Esophagus squamous epithelium (tissue), 4 donors: ENCODE results near the gene METTL25.

ENCODE experiments used
- POLR2A ChIP-seq, 4 donors: fragments of 450-650 bp; IDR thresholded peaks; one replicate each; pipeline ENCODE4 v1.6.1; 2017; ENCODE audit warnings: antibody characterized with exemption in 4 of 4, mild to moderate bottlenecking in 4 of 4, moderate library complexity in 3 of 4
- TF ChIP-seq, protein P1 (sequence below), 6 experiments: fragments of 450-650 bp in 4 of 6; fragments of 200-600 bp in 2 of 6; sonication (generic) in 2 of 6; IDR thresholded peaks; one replicate each; pipeline ENCODE4 v1.5.1; 2016 to 2019; ENCODE audit warnings: antibody characterized with exemption in 6 of 6, mild to moderate bottlenecking in 4 of 6, moderate library complexity in 4 of 6

DNA sequence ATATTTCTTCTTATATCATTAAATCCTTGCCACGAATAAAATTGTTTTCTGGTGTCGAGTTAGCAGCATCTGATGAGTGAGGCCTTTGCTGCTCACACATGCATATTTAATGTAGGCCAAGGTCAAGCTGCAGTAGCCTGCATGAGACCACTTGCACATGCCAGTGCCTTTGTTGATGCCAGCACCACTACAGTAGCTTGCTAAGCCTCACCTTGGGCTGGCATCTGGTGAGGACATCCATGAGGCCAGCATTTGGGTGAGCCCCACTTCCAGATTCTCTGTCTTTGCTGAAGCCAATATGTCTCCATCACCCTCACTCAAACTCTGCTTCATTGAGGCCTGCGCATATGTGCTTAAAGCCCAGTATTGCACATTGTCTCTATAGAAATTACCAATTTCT is 8.2 kb upstream of the METTL25 start:
- TF ChIP-seq POLR2A (IDR thresholded peaks at IDR 0.05): no peak
- TF ChIP-seq, protein P1, sequence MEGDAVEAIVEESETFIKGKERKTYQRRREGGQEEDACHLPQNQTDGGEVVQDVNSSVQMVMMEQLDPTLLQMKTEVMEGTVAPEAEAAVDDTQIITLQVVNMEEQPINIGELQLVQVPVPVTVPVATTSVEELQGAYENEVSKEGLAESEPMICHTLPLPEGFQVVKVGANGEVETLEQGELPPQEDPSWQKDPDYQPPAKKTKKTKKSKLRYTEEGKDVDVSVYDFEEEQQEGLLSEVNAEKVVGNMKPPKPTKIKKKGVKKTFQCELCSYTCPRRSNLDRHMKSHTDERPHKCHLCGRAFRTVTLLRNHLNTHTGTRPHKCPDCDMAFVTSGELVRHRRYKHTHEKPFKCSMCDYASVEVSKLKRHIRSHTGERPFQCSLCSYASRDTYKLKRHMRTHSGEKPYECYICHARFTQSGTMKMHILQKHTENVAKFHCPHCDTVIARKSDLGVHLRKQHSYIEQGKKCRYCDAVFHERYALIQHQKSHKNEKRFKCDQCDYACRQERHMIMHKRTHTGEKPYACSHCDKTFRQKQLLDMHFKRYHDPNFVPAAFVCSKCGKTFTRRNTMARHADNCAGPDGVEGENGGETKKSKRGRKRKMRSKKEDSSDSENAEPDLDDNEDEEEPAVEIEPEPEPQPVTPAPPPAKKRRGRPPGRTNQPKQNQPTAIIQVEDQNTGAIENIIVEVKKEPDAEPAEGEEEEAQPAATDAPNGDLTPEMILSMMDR (IDR thresholded peaks at IDR 0.05): no peak
